ENCODE measurements around the gene WAC.

- TF ChIP-seq TCF7 (IDR thresholded peaks at IDR 0.05; ENCODE audit: borderline replicate concordance) (no peak), POLR2AphosphoS5 (IDR thresholded peaks at IDR 0.05; ENCODE audit: control insufficient read depth, insufficient read depth, low read depth, low read length) (no peak), MIER1 (IDR thresholded peaks at IDR 0.05; ENCODE audit: low read depth) (no peak), EP300 (IDR thresholded peaks at IDR 0.05; ENCODE audit: low read length) (no peak), CAMTA2 (CRISPR knock-in tag; conservative IDR thresholded peaks at IDR 0.05) (no peak), CTCF (IDR thresholded peaks at IDR 0.05 in 2 of 3, conservative IDR thresholded peaks at IDR 0.05 in 1 of 3; ENCODE audit: insufficient read depth in 2 of 3, low read depth in 1 of 3, low read length in 3 of 3) (no peak), EGR1 (conservative IDR thresholded peaks at IDR 0.05) (no peak), JUN (IDR thresholded peaks at IDR 0.05; ENCODE audit: borderline replicate concordance, low read depth, low read length) (no peak), JUN (CRISPR knock-in tag; IDR thresholded peaks at IDR 0.05; ENCODE audit: borderline replicate concordance) (no peak), POLR2A (conservative IDR thresholded peaks at IDR 0.05) (no peak)
Measured at GRCh38 chr10:28492116-28492920, 40.6 kb upstream of the WAC start.

All from K562 (cell line).